ENCODE measurements around the gene PLA2G4C.

PLA2G4C gene

GRCh38 chr19:48051335-48052033, 59.1 kb downstream of the PLA2G4C start:
- no peak for DNase-seq

GRCh38 chr19:48044561-48044960, 66.1 kb downstream of the PLA2G4C start:
- no peak for DNase-seq

GRCh38 chr19:48043675-48044258, 66.8 kb downstream of the PLA2G4C start, which contains the start of gene CABP5:
Gene CABP5, minus strand, starts transcription at chr19:48044079. Its CDS starts 157 bp downstream, at chr19:48043922.
- no peak for DNase-seq

- DNase-seq: no peak
Measured at GRCh38 chr19:48041877-48042580, 68.6 kb downstream of the PLA2G4C start.

- no peak for DNase-seq
Measured at GRCh38 chr19:48036765-48037164, 73.9 kb downstream of the PLA2G4C start.

GRCh38 chr19:48033604-48034003, 77.0 kb downstream of the PLA2G4C start:
- DNase-seq: no peak

GRCh38 chr19:48030073-48030472, 80.5 kb downstream of the PLA2G4C start:
- DNase-seq: no peak

GRCh38 chr19:48029431-48029830, 81.2 kb downstream of the PLA2G4C start:
- no peak for DNase-seq

- no peak for DNase-seq
Measured at GRCh38 chr19:48025480-48025879, 85.1 kb downstream of the PLA2G4C start.

GRCh38 chr19:48023518-48023917, 87.1 kb downstream of the PLA2G4C start:
- no peak for DNase-seq

- DNase-seq: no peak
Measured at GRCh38 chr19:48023011-48023410, 87.6 kb downstream of the PLA2G4C start.

GRCh38 chr19:48020686-48021085, 89.9 kb downstream of the PLA2G4C start:
- no peak for DNase-seq

- no peak for DNase-seq
Measured at GRCh38 chr19:48010932-48011758, 99.5 kb downstream of the PLA2G4C start.

GRCh38 chr19:48006762-48007161, 103.9 kb downstream of the PLA2G4C start:
- no peak for DNase-seq

- DNase-seq: no peak
Measured at GRCh38 chr19:48004236-48004635, 106.4 kb downstream of the PLA2G4C start.

- no peak for DNase-seq
Measured at GRCh38 chr19:48000846-48001245, 109.8 kb downstream of the PLA2G4C start.

GRCh38 chr19:47998800-47999199, 111.8 kb downstream of the PLA2G4C start:
- DNase-seq: no peak
